Spleen (tissue), 11 donors: ENCODE data around the gene ERGIC1. TPM values are rescaled to one million over a fixed set of nuclear protein-coding genes. Genes with fewer than 3 reads are reported as not detected.

Source experiments
- DNase-seq: peaks from one replicate; pipeline ENCODE4 v3.0.0-alpha.2; 2020
- H3K27ac ChIP-seq, 8 donors: fragments of 200-600 bp; sonication (generic) in 7 of 8; 1 replicate in 4 of 8; 2 replicates in 4 of 8; pipeline versions ENCODE4 v1.5.0 to v1.8.0; 2016 to 2021; ENCODE audit warnings: inconsistent platforms in 4 of 8, mild to moderate bottlenecking in 4 of 8, moderate library complexity in 1 of 8
- H3K27me3 ChIP-seq, 7 donors: fragments of 200-600 bp; sonication (generic) in 6 of 7; replicated peaks in 1 of 7; 1 replicate in 4 of 7; 2 replicates in 3 of 7; pipeline versions ENCODE4 v1.5.0 to v1.8.0; 2016 to 2021; ENCODE audit warnings: inconsistent platforms in 3 of 7, mild to moderate bottlenecking in 1 of 7
- H3K36me3 ChIP-seq, 6 donors: fragments of 200-600 bp; sonication (generic) in 5 of 6; 1 replicate in 4 of 6; 2 replicates in 2 of 6; pipeline versions ENCODE4 v1.5.0 to v1.8.0; 2016 to 2021; ENCODE audit warnings: inconsistent platforms in 2 of 6
- H3K4me1 ChIP-seq, 6 donors: fragments of 200-600 bp; sonication (generic) in 5 of 6; 1 replicate in 3 of 6; 2 replicates in 3 of 6; pipeline versions ENCODE4 v1.5.0 to v1.8.0; 2016 to 2021; ENCODE audit warnings: inconsistent platforms in 3 of 6
- H3K4me3 ChIP-seq, 8 donors: fragments of 200-600 bp; sonication (generic) in 7 of 8; 1 replicate in 4 of 8; 2 replicates in 4 of 8; pipeline versions ENCODE4 v1.5.0 to v1.8.0; 2016 to 2021; ENCODE audit warnings: inconsistent platforms in 4 of 8, mild to moderate bottlenecking in 4 of 8, moderate library complexity in 2 of 8
- H3K9me3 ChIP-seq, 8 donors: fragments of 200-600 bp; sonication (generic) in 7 of 8; 1 replicate in 4 of 8; 2 replicates in 4 of 8; pipeline versions ENCODE4 v1.5.0 to v1.8.0; 2016 to 2021; ENCODE audit warnings: inconsistent platforms in 4 of 8
- CTCF ChIP-seq, 11 experiments: fragments of 200-600 bp in 7 of 11; fragments of 450-650 bp in 4 of 11; sonication (generic) in 4 of 11; IDR thresholded peaks in 8 of 11; conservative IDR thresholded peaks in 3 of 11; 1 replicate in 7 of 11; 2 replicates in 4 of 11; pipeline versions ENCODE4 v1.4.0 to v1.8.0; 2016 to 2021; ENCODE audit warnings: antibody characterized with exemption in 11 of 11, inconsistent platforms in 4 of 11, mild to moderate bottlenecking in 1 of 11
- POLR2A ChIP-seq, 3 donors: fragments of 450-650 bp; IDR thresholded peaks; one replicate each; pipeline ENCODE4 v1.5.1; 2017; ENCODE audit warnings: antibody characterized with exemption in 3 of 3, mild to moderate bottlenecking in 1 of 3
- POLR2AphosphoS5 ChIP-seq, 3 donors: sonication (generic); formaldehyde crosslinking; IDR thresholded peaks; one replicate each; pipeline ENCODE4 v1.5.1; 2017; ENCODE audit warnings: antibody characterized with exemption in 3 of 3
- WGBS, 5 donors: extraction: QIAGEN DNeasy Blood & Tissue Kit in 3 of 5; methylation state at CpG; one replicate each; pipeline versions ENCODE4 v1.1.5 to v1.1.7; 2013 to 2018; 5-methylcytosine and 5-hydroxymethylcytosine counted together
- intact Hi-C: fragments of 100-400 bp; cut with DNase I; formaldehyde crosslinking; loops from one replicate; pipeline ENCODE4 v1.15.0; 2023; ENCODE audit warnings: low total_unique reads
- polyA plus RNA-seq, 3 donors: library from polyadenylated mRNA; stranded (reverse); fragments of 200-250 nt; gene quantifications; one replicate each; pipeline ENCODE4 v1.2.1, GENCODE V29; 2013
- total RNA-seq, 7 donors: library from RNA; depleted of rRNA in 3 of 7; stranded (reverse); fragments of >200 nt in 3 of 7; fragmentation: NEBNext Ultra II Directional in 4 of 7; extraction: Animal tissue kit (Norgen Biotek cat#: 25700) in 4 of 7; gene quantifications; one replicate each; pipeline versions ENCODE4 v1.1.0 to v1.2.1, GENCODE V29; 2016 to 2021
- donor health status: healthy with polysubstance abuse.
- donor health status: DM: no; HTN: no; CAD: no; lungs with moderate emphysema.
- donor health status: DM: no; HTN: no; CAD: no.
- donor health status: Bipolar disorder and iron deficiency.
- donor health status: healthy.
- donor health status: DM: no; HTN: no; CAD: no.
- donor health status: DM: yes; HTN: yes; CAD: no.

Gene ERGIC1
- total and polyA plus RNA-seq, 10 donors: 36.9 to 166 (median 125) TPM

GRCh38 chr5:172788771-172789686 lies 45.0 kb upstream of the ERGIC1 start:
- no peak for TF ChIP-seq CTCF (IDR thresholded peaks at IDR 0.05 in 8 of 11, conservative IDR thresholded peaks at IDR 0.05 in 3 of 11)
- TF ChIP-seq POLR2AphosphoS5 (IDR thresholded peaks at IDR 0.05): peak; percentile 51 to 62 (median 58)
- TF ChIP-seq POLR2A (IDR thresholded peaks at IDR 0.05): no peak
- peak overlapping the region in 2 of 8 donors; percentile 10 to 35 for H3K4me3 ChIP-seq
- H3K9me3 ChIP-seq: peaks cover 0 to 4% (median 0%) of the 10 kb centered on the region in 8 donors
- peak overlapping the region; percentile 22 to 98 (median 88) for H3K27ac ChIP-seq
- no peaks in the 10 kb centered on the region for H3K36me3 ChIP-seq
- WGBS, 5 donors: 39 to 50% (median 48%) methylated on average over 18 to 21 of the region's 21 CpGs
- intact Hi-C loops: no loop called here
- peaks cover 11 to 73% (median 43%) of the 10 kb centered on the region in 6 donors for H3K4me1 ChIP-seq
- no peaks in the 10 kb centered on the region for H3K27me3 ChIP-seq
- peak; percentile 87 for DNase-seq

GRCh38 chr5:172789687-172790495 lies 44.2 kb upstream of the ERGIC1 start:
- no peak overlapping the region for H3K4me3 ChIP-seq
- no peaks in the 10 kb centered on the region for H3K36me3 ChIP-seq
- DNase-seq: no peak
- 64 to 73% (median 69%) methylated on average over 8 to 9 of the region's 9 CpGs for WGBS, 5 donors
- H3K27ac ChIP-seq: peak overlapping the region; percentile 22 to 98 (median 88)
- H3K9me3 ChIP-seq: peaks cover 0 to 5% (median 0%) of the 10 kb centered on the region in 8 donors
- H3K4me1 ChIP-seq: peaks cover 13 to 80% (median 48%) of the 10 kb centered on the region in 6 donors
- intact Hi-C loops: no loop called here
- TF ChIP-seq POLR2A (IDR thresholded peaks at IDR 0.05): no peak
- TF ChIP-seq POLR2AphosphoS5 (IDR thresholded peaks at IDR 0.05): peak; percentile 59 to 81 (median 60)
- H3K27me3 ChIP-seq: no peaks in the 10 kb centered on the region

- TF ChIP-seq POLR2AphosphoS5 (IDR thresholded peaks at IDR 0.05): no peak
- no peak for TF ChIP-seq CTCF (IDR thresholded peaks at IDR 0.05 in 8 of 11, conservative IDR thresholded peaks at IDR 0.05 in 3 of 11)
- no peak for TF ChIP-seq POLR2A (IDR thresholded peaks at IDR 0.05)
- intact Hi-C loops: no loop called here
- WGBS, 5 donors: 67 to 79% (median 75%) methylated on average over 5 of the region's 5 CpGs
- DNase-seq: no peak
- Histone ChIP-seq H3K27me3 (no peaks in the 10 kb centered on the region), H3K4me3 (no peak overlapping the region), H3K36me3 (no peaks in the 10 kb centered on the region), H3K4me1 (peaks cover 17 to 86% (median 51%) of the 10 kb centered on the region in 6 donors), H3K27ac (peak overlapping the region in 6 of 8 donors; percentile 78 to 98 (median 89)), H3K9me3 (peaks cover 0 to 5% (median 0%) of the 10 kb centered on the region in 8 donors)
Observed at GRCh38 chr5:172790496-172790889, 43.6 kb upstream of the ERGIC1 start.

GRCh38 chr5:172791286-172791685 lies 42.8 kb upstream of the ERGIC1 start:
- TF ChIP-seq CTCF (IDR thresholded peaks at IDR 0.05 in 8 of 11, conservative IDR thresholded peaks at IDR 0.05 in 3 of 11) (no peak), POLR2A (IDR thresholded peaks at IDR 0.05) (no peak), POLR2AphosphoS5 (IDR thresholded peaks at IDR 0.05) (no peak)
- 78 to 86% (median 82%) methylated on average over 4 to 6 of the region's 6 CpGs for whole genome bisulfite sequencing, 5 donors
- Histone ChIP-seq H3K9me3 (peaks cover 0 to 5% (median 0%) of the 10 kb centered on the region in 8 donors), H3K27ac (peak overlapping the region in 5 of 8 donors; percentile 38 to 98 (median 90)), H3K4me3 (no peak overlapping the region), H3K27me3 (no peaks in the 10 kb centered on the region), H3K4me1 (peaks cover 17 to 94% (median 55%) of the 10 kb centered on the region in 6 donors), H3K36me3 (no peaks in the 10 kb centered on the region)
- intact Hi-C loops: no loop called here
- DNase-seq: no peak
